Measurements from ENCODE around the gene ZNF785. TPM values are rescaled to one million over a fixed set of nuclear protein-coding genes. Genes with fewer than 3 reads are reported as not detected.

Gene ZNF785
- total and polyA plus RNA-seq, 2 of the 13 experiments (the other 11 are each of a cell fraction or from before 2014, with no cell fraction given), result 0.01 TPM; not detected in 1

DNA sequence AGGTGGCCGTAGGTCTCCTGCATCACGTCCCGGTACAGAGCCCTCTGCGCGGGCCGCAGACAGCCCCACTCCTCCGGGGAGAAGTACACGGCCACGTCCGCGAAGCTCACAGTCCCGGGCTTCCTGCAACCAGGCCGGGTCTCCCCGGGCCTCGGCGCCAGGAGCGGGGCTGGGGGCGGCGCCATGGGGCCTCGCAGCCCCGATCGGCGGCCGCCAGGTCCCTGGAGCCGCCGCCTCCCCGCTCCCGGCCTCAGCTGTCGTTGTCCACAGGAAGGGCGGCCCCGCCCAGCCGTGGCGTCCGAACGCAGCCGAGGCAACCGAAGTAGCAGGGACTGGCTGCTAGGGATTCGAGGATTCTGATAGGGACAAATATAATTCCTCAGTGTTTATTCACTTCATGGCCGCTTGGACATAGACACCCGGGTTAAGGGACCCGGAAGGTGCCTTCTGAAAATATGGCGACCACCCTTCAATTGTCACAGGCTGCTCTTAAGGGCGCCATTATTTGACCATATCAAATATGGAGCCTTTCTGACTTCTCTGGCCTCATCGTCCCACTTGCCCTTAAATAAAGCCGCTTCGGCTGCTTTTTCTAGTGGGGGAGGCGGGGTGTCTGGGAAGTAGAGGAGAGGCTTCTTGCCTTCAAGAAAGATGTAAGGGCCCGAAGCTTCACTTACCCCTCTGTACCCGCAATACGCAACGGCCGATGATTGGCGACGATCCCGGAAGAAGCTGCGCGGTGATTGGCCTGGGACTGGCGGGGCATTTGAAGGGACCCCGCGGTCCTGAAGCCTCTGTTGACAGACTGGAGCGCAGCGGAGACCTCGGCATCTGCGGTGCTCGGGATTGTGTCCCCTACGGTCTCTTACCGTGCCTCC, 13.8 kb downstream of the ZNF785 start, which contains the start of gene ZNF688 (continued):
- TF ChIP-seq MLLT10 (CRISPR knock-in tag; IDR thresholded peaks at IDR 0.05) (no peak), ZNF260 (CRISPR knock-in tag; IDR thresholded peaks at IDR 0.05; ENCODE audit: borderline replicate concordance, low read depth) (no peak), TBX3 (IDR thresholded peaks at IDR 0.05; ENCODE audit: borderline replicate concordance) (no peak), HDAC2 (CRISPR knock-in tag; IDR thresholded peaks at IDR 0.05) (peak; percentile 84), ZNF354B (CRISPR knock-in tag; IDR thresholded peaks at IDR 0.05) (peak; percentile 78; the same call in 1 of the 2 replicates), AGO1 (IDR thresholded peaks at IDR 0.05; ENCODE audit: low read depth, low read length, poor library complexity, severe bottlenecking) (no peak), GTF2F1 (IDR thresholded peaks at IDR 0.05; ENCODE audit: low read length) (no peak), SMARCE1 (IDR thresholded peaks at IDR 0.05; ENCODE audit: borderline replicate concordance) (no peak), ZNF766 (CRISPR knock-in tag; IDR thresholded peaks at IDR 0.05; ENCODE audit: borderline replicate concordance) (no peak), TCF7 (IDR thresholded peaks at IDR 0.05; ENCODE audit: low read depth) (no peak), TSC22D2 (CRISPR knock-in tag; IDR thresholded peaks at IDR 0.05; ENCODE audit: borderline replicate concordance) (peak; percentile 21; the same call in 1 of the 2 replicates), ZNF784 (CRISPR knock-in tag; IDR thresholded peaks at IDR 0.05; ENCODE audit: borderline replicate concordance) (no peak), NPAS2 (CRISPR knock-in tag; IDR thresholded peaks at IDR 0.05; ENCODE audit: borderline replicate concordance) (no peak), ZSCAN30 (CRISPR knock-in tag; IDR thresholded peaks at IDR 0.05) (no peak), HIVEP1 (CRISPR knock-in tag; IDR thresholded peaks at IDR 0.05) (no peak), KDM5A (IDR thresholded peaks at IDR 0.05; ENCODE audit: borderline replicate concordance, low read length) (peak; percentile 86), RBM22 (optimal IDR thresholded peaks at IDR 0.05; ENCODE audit: low read length) (no peak), PAX8 (CRISPR knock-in tag; IDR thresholded peaks at IDR 0.05; ENCODE audit: borderline replicate concordance) (peak; percentile 20; the same call in 1 of the 2 replicates), ZNF775 (CRISPR knock-in tag; IDR thresholded peaks at IDR 0.05; ENCODE audit: borderline replicate concordance) (0 out of 2 replicates have a peak, but pooled peaks have one; percentile 49)
- TF ChIP-seq, protein P1, sequence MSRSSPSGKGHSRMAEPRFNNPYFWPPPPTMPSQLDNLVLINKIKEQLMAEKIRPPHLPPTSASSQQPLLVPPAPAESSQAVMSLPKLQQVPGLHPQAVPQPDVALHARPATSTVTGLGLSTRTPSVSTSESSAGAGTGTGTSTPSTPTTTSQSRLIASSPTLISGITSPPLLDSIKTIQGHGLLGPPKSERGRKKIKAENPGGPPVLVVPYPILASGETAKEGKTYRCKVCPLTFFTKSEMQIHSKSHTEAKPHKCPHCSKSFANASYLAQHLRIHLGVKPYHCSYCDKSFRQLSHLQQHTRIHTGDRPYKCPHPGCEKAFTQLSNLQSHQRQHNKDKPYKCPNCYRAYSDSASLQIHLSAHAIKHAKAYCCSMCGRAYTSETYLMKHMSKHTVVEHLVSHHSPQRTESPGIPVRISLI (CRISPR knock-in tag; IDR thresholded peaks at IDR 0.05; ENCODE audit: borderline replicate concordance), result 0 out of 2 replicates have a peak, but pooled peaks have one; percentile 13
- TF ChIP-seq, protein P2, sequence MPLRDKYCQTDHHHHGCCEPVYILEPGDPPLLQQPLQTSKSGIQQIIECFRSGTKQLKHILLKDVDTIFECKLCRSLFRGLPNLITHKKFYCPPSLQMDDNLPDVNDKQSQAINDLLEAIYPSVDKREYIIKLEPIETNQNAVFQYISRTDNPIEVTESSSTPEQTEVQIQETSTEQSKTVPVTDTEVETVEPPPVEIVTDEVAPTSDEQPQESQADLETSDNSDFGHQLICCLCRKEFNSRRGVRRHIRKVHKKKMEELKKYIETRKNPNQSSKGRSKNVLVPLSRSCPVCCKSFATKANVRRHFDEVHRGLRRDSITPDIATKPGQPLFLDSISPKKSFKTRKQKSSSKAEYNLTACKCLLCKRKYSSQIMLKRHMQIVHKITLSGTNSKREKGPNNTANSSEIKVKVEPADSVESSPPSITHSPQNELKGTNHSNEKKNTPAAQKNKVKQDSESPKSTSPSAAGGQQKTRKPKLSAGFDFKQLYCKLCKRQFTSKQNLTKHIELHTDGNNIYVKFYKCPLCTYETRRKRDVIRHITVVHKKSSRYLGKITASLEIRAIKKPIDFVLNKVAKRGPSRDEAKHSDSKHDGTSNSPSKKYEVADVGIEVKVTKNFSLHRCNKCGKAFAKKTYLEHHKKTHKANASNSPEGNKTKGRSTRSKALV (CRISPR knock-in tag; IDR thresholded peaks at IDR 0.05), result 0 out of 2 replicates have a peak, but pooled peaks have one; percentile 43
- TF ChIP-seq, protein P3, sequence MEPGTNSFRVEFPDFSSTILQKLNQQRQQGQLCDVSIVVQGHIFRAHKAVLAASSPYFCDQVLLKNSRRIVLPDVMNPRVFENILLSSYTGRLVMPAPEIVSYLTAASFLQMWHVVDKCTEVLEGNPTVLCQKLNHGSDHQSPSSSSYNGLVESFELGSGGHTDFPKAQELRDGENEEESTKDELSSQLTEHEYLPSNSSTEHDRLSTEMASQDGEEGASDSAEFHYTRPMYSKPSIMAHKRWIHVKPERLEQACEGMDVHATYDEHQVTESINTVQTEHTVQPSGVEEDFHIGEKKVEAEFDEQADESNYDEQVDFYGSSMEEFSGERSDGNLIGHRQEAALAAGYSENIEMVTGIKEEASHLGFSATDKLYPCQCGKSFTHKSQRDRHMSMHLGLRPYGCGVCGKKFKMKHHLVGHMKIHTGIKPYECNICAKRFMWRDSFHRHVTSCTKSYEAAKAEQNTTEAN (CRISPR knock-in tag; conservative IDR thresholded peaks at IDR 0.05), result 0 out of 2 replicates have a peak, but pooled peaks have one; percentile 21
